Measurements from ENCODE around the gene FUNDC1.

DNA sequence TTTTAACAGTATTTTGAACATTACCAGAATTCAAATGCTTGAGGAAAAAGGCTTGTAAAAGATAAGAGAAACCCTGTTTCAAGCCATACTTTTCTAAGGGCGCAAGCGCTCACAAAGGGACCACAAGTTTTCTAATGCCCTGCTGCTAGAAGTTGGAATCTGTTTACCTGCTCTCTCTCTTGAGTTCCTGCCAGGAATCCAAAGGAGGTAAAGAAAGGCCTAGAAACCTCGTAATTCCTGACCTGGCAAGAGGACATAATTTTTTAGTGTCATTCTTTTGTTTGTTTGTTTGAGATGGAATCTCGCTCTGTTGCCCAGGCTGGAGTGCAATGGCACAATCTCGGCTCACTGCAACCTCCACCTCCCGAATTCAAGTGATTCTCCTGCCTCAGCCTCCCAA lies 1.4 kb upstream of the FUNDC1 start:
- TF ChIP-seq CTCF (IDR thresholded peaks at IDR 0.05) (no peak), POLR2A (IDR thresholded peaks at IDR 0.05) (no peak), EP300 (IDR thresholded peaks at IDR 0.05) (no peak), POLR2AphosphoS5 (IDR thresholded peaks at IDR 0.05) (no peak)

All from suprapubic skin (tissue), 4 donors.